Testis (tissue), 2 donors: ENCODE measurements around the gene FBLN2.

Experiments used
- CTCF ChIP-seq, 3 experiments: fragments of 450-650 bp in 2 of 3; fragments of 200-600 bp in 1 of 3; sonication (generic) in 1 of 3; IDR thresholded peaks; one replicate each; pipeline ENCODE4 v1.5.1; 2016 to 2019; ENCODE audit warnings: antibody characterized with exemption in 3 of 3, mild to moderate bottlenecking in 2 of 3, moderate library complexity in 1 of 3
- POLR2A ChIP-seq: fragments of 450-650 bp; IDR thresholded peaks from one replicate; pipeline ENCODE4 v1.6.1; 2017; ENCODE audit warnings: antibody characterized with exemption, mild to moderate bottlenecking, moderate library complexity

DNA sequence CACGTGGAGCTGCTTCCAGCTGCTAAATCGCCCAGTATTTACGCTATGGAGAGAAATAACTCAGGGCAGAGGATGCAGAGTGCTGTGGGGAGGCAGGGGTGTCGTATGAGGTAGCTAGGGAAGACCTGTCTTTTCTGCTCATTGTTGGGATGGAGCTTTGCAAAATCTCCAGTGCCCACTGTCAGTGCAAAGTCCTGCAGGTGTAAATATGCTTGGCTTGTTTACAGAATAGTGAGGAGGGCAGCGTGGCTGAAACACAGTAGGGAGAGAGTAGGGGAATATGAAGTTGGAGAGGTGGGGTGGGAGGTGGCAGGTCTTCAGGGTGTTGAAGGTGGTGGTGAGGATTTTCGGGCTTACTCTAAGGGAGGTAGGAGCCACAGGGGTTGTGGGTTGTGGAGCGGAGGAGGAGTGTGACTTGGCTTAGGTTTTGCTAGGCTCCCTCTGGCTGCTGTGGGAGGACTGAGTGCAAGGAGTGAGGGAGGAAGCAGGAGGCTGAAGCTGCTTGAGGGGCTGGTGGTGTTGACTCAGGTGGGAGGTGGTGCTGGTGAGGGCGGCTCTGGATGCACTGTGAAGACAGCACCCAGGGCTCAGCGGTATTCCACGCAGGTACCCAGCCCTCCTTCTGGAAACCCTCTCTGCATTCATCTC is 125.7 kb downstream of the FBLN2 start:
- TF ChIP-seq CTCF (IDR thresholded peaks at IDR 0.05) (no peak), POLR2A (no peak)
